Body of pancreas (tissue), 4 donors: ENCODE data around the gene LYRM7.
"Not testable (repeated sequence)": the region's sequence is repeated elsewhere in the genome, so short reads cannot be mapped to it uniquely, and the experiment has no call there.

ENCODE experiments used
- CTCF ChIP-seq, 7 experiments: fragments of 450-650 bp in 4 of 7; fragments of 200-600 bp in 3 of 7; sonication (generic) in 3 of 7; IDR thresholded peaks; one replicate each; pipeline ENCODE4 v1.5.1; 2016 to 2019; ENCODE audit warnings: antibody characterized with exemption in 7 of 7
- POLR2A ChIP-seq, 3 donors: fragments of 450-650 bp; IDR thresholded peaks; one replicate each; pipeline ENCODE4 v1.6.1; 2016; ENCODE audit warnings: antibody characterized with exemption in 3 of 3, mild to moderate bottlenecking in 2 of 3

GRCh38 chr5:131254025-131254424, 83.3 kb downstream of the LYRM7 start:
- not testable (repeated sequence) for TF ChIP-seq CTCF, POLR2A (IDR thresholded peaks at IDR 0.05)
